HT-29 (cell line): ENCODE data around the gene ITPKB. TPM values are rescaled to one million over a fixed set of nuclear protein-coding genes. Genes with fewer than 3 reads are reported as not detected.
"Not testable (repeated sequence)": the region's sequence is repeated elsewhere in the genome, so short reads cannot be mapped to it uniquely, and the experiment has no call there.

ENCODE experiments used
- DNase-seq: peaks from one replicate; pipeline ENCODE4 v3.0.0-alpha.2; 2015; ENCODE audit warnings: low spot score
- total RNA-seq: library from RNA; depleted of rRNA; stranded (reverse); fragments of >200 nt; shearing (Covaris generic); gene quantifications from 2 replicates; pipeline ENCODE4 v1.2.3, GENCODE V29; 2014

The ITPKB gene
- total RNA-seq, 1 experiment from 2014 or later, result 2.9 TPM

GRCh38 chr1:226625832-226626576 lies 113.1 kb downstream of the ITPKB start:
- DNase-seq, result no peak

DNA sequence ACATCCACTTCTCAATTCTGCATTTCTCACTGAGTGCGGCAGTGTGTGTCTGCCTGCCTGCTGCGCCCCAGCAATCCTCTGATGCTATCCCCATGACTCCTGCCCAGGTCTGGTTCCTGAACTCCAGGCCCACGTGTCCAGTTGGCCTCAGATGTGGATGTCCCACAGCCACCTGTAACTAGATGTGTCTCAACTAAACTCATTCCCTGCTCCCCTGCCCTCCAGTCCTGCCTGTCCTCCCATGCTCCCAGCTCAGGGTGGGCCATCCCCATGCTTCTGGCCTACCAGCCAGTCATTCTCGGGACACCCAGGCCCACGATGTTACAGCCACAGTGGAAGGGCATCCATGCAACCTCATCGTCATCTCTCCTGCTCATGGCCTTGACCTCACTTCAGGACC lies 113.8 kb downstream of the ITPKB start:
- DNase-seq, result no peak

DNA sequence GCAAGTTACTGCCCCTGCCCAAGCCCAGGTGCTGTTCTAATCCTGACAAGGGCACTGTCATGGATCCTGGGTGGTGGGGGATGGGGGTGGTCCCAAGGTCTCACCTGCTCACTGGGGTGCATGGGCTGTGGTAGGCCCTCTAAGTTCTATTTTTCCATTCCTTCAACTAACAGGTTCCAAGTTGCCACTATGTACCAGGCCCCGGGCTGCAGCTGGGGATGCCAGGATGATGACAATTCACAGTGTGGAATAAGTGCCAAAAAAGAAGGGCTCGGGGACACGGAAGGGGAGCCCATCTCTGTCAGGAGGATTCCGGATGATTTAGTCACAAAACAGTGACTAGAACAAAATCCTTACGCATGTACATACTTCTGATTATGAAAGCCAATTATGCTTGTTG lies 114.6 kb downstream of the ITPKB start:
- DNase-seq, result no peak

DNA sequence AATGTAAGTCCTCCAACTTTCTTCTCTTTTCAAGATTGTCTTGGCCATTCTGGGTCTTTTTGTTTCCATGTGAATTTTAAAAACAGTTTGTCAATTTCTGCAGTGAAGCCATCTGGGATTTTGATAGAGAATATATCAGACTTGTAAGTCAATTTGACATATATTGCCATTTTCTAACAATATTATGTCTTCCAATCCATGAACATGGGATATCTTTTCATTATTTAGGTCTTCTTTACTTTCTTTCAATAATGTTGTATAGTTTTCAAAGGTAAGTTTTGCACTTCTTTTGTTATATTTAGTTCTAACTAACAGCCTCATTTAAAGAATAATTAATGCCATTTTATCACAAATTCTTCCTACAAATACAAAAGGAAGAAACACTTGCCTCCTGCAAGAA lies 117.1 kb downstream of the ITPKB start:
- no peak for DNase-seq

DNA sequence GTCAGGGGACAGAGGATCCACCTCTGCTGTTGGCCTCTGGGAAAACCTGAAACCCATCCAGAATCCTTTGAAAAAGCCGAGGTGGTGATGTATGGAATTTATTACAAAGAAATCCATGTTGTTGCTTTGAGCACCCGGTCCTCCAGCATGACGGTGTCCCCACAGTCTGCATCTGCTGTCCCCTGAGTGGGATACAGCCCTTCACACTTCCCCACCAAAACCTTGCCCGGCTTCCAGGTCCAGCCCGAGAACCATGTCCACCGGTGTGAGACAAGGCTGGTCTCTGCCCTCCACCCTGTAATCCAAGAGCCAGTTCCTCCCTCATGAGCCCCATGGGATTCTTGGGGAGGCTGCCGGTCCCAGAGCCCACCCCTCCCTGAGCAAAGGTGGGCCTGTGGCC lies 120.1 kb downstream of the ITPKB start:
- no peak for DNase-seq

DNA sequence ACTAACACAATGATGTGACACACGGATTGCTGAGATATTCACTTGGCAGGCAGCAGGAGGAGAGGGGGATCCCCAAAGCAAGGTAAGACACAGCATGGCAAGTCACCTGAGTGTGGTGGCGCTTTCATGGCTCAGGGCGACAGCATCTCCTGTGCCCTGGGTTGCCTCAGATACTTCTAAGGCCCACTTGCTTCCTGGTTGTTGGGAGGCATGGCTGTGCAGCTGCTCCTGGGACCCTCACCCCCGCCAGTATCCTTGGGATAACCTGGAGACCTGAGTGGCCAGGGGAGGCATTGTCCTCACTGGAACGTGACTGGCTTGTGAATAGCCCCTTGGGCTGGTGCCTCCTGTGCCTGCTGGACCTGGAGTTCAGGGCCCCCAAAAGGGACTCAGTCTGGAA lies 120.7 kb downstream of the ITPKB start:
- no peak for DNase-seq

- not testable (repeated sequence) for DNase-seq
Measured at GRCh38 chr1:226617719-226618118, 121.4 kb downstream of the ITPKB start.

DNA sequence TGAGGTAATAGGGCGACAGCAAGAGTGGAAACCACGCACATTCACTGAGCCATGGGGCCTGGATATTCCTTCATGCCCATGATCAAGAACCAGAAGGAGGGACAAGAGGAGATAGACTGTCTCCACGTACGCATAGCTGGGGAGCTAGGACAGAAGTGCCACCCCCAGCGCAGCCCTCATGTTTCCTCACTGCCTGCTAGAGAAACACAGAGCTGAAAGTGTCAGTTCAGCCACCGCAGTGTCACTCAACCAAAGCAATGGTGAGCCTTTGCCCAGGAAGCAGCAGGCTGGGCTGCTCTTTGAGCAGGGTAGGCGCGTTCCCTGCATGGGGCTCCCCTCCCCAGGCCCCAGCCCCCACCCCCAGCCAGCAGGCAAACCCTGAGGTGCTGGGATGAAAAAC lies 122.0 kb downstream of the ITPKB start:
- DNase-seq, result no peak

- DNase-seq, result no peak
Measured at GRCh38 chr1:226616636-226617035, 122.4 kb downstream of the ITPKB start.

GRCh38 chr1:226615876-226616275 lies 123.2 kb downstream of the ITPKB start:
- DNase-seq, result no peak

GRCh38 chr1:226611980-226612379 lies 127.1 kb downstream of the ITPKB start:
- DNase-seq, result not testable (repeated sequence)

GRCh38 chr1:226611301-226611700 lies 127.8 kb downstream of the ITPKB start:
- no peak for DNase-seq

GRCh38 chr1:226610671-226611070 lies 128.4 kb downstream of the ITPKB start:
- no peak for DNase-seq

- DNase-seq, result no peak
Measured at GRCh38 chr1:226609836-226610455, 129.1 kb downstream of the ITPKB start.

- peak; percentile 58 for DNase-seq
Measured at GRCh38 chr1:226608699-226609505, 130.2 kb downstream of the ITPKB start.

DNA sequence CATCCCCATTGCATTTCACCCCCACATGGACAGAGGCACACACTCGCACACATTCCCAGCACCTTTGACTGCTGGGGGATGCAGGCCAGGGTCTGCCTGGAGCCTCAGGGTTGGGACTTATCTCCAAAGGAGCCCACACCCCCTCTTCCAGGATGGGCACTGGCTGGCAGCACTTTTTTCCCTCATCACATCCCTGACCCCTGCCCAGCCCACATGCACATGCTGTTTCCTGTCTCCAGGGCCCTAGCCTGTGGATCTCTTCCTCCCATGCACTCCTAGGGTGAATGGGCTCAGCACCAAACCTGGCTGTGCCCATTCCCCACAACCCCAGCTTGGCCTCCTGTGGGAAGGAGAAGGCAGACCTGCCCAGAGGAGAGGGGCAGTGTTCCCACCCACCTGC lies 131.3 kb downstream of the ITPKB start:
- no peak for DNase-seq

- DNase-seq, result no peak
Measured at GRCh38 chr1:226607268-226607660, 131.8 kb downstream of the ITPKB start.

DNA sequence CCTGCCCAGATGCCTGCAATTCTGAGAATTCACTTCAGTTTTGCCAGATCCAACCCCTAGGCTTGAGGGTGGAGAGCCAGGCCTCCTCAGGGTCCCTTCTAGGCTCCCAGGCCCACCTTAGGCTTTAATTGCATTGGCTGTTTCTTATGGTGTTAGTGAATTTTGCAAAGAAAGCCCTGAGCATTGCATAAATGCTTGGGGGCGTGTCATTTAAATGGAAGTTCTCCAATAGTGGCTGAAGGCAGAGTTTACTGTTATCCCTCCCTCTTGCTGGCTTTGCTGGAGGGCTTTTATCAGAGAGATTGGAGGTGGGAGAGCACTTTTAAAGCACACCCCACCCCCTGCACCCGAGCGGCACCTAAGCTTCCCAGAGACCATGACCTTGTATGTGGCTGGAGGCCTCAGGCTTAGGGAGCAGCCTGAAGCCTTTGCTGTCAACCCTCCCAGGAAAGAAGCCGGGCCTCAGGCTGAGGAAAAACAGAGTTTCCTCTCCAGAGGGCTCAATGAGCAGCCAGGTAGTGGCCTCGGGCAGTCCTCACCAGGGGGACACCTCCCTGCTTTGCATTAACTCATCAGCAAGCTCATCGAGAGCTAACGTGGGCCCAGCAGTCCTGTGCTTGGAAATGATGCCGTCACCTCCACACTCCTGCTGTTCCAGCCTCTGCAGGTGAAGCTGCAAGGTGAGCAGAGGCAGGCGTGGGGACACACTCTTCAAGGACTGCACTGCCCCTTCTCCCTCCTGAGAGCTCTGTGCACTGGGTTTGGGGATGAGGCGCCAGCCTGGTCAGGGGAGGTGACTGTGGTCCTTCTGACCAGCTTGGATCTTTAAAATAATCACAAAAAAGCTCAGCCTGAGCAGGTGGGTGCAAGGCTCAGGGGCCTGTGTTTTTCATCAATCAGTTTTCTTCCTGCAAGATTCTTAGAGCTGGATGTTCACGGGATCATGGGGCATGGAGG lies 132.5 kb downstream of the ITPKB start:
- no peak for DNase-seq

DNA sequence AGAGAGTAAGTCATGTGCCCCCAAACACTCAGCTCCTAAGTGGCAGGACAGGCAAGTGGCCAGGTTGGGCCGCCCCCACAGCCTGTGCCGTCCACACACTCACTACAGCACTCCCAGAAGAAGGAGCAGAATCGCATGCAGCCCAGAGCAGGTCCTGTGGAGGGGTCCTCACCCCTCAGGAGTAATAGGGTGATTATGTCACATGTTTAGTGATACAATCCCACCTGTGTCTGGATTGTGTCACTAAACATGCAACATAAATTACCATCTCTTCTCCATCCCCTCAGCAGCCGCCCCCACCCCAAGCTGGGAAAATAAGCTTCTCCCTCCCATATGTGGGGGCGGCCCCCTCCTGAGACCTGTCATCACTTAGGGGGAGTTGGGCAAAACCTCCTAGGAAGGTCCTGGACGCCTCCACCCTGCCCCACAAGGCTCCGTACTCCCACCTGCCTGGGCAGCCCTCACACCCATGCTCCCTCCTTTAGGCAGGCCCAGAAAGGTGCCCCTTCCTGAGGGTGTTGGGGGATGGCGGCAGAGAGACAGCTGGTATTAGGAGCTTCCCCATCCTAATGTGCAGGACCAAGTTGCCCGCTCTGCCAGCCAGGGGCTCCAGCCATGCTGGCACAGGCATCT lies 133.6 kb downstream of the ITPKB start:
- no peak for DNase-seq

DNA sequence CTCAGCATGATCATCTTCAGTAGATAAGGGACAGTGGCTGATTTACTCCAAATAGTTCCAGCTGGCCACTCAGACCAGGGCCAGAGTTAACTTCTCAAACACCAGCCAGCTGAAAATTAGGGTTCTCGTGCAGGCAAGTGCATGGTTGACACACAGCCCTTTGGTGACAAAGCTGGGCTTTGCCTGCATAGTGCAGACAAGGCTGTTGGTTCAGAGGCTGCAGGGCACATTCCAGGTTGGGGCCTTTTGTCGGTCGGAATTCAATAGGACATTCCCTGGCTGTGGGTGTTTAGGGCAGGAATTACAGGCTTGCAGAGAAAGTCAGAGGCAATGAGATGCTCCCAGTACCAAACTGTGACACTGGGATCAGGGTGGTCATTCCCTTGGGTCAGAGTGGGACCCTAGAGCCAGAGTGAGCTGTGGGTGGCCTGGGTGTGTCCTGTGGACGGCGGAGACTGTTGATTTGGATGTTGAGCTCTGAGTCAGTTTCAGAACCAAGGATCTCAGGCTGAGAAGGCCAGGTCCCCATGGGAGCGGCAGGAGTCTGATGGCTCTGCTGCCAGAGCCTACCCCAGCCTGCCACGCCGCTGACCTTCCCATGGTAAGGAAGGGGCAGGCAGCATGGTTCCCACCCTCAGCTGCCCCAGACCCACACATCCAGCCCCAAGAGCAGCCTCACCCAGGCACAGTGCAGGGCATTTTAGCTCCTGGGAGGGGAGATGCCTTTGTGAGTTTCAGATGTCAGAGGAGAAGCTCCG lies 134.3 kb downstream of the ITPKB start:
- DNase-seq, result no peak
